WTC11 (cell line): ENCODE results near the gene SLC8A2.

Experiments used
- ATF2 ChIP-seq: sonication (generic); formaldehyde crosslinking; IDR thresholded peaks from 2 replicates; pipeline ENCODE4 v1.8.1; 2022; ENCODE audit warnings: low read depth, missing genetic modification reagents, borderline replicate concordance
- ATF6 ChIP-seq: sonication (generic); formaldehyde crosslinking; IDR thresholded peaks from 2 replicates; pipeline ENCODE4 v1.8.1; 2023; ENCODE audit warnings: mild to moderate bottlenecking, missing genetic modification reagents
- CBFB ChIP-seq: sonication (generic); formaldehyde crosslinking; IDR thresholded peaks from 2 replicates; pipeline ENCODE4 v1.8.1; 2022; ENCODE audit warnings: mild to moderate bottlenecking, low read depth, missing genetic modification reagents
- CTCF ChIP-seq: fragments of 200-600 bp; IDR thresholded peaks from 2 replicates; pipeline ENCODE4 v1.8.0; 2022; ENCODE audit warnings: antibody characterized with exemption
- JUN ChIP-seq: sonication (generic); formaldehyde crosslinking; IDR thresholded peaks from 2 replicates; pipeline ENCODE4 v1.8.0; 2023; ENCODE audit warnings: mild to moderate bottlenecking, missing genetic modification reagents
- KAT7 ChIP-seq: sonication (generic); formaldehyde crosslinking; IDR thresholded peaks from 2 replicates; pipeline ENCODE4 v1.8.1; 2023; ENCODE audit warnings: missing genetic modification reagents, mild to moderate bottlenecking, borderline replicate concordance
- NR1H2 ChIP-seq: sonication (generic); formaldehyde crosslinking; IDR thresholded peaks from 2 replicates; pipeline ENCODE4 v1.9.0; 2021; ENCODE audit warnings: mild to moderate bottlenecking, moderate library complexity, missing genetic modification reagents
- PRRX2 ChIP-seq: fragments of 250-450 bp; sonication (Bioruptor Pico); IDR thresholded peaks from 2 replicates; pipeline ENCODE4 v1.8.0; 2021; ENCODE audit warnings: mild to moderate bottlenecking
- TCF7 ChIP-seq: sonication (generic); formaldehyde crosslinking; IDR thresholded peaks from 2 replicates; pipeline ENCODE4 v1.8.0; 2022; ENCODE audit warnings: mild to moderate bottlenecking, low read depth, missing genetic modification reagents, moderate library complexity
- TP53 ChIP-seq: sonication (generic); formaldehyde crosslinking; IDR thresholded peaks from 2 replicates; pipeline ENCODE4 v1.8.1; 2023; ENCODE audit warnings: mild to moderate bottlenecking, missing genetic modification reagents
- ZMAT4 ChIP-seq: fragments of 250-450 bp; sonication (Bioruptor Pico); IDR thresholded peaks from 2 replicates; pipeline ENCODE4 v1.9.0; 2021; ENCODE audit warnings: mild to moderate bottlenecking
- ZNF138 ChIP-seq: sonication (generic); formaldehyde crosslinking; conservative IDR thresholded peaks from 2 replicates; pipeline ENCODE4 v1.8.1; 2022; ENCODE audit warnings: mild to moderate bottlenecking, moderate library complexity, missing genetic modification reagents
- ZNF317 ChIP-seq: sonication (generic); formaldehyde crosslinking; IDR thresholded peaks from 2 replicates; pipeline ENCODE4 v1.8.1; 2023; ENCODE audit warnings: low read depth, mild to moderate bottlenecking, moderate library complexity, missing genetic modification reagents, borderline replicate concordance

DNA sequence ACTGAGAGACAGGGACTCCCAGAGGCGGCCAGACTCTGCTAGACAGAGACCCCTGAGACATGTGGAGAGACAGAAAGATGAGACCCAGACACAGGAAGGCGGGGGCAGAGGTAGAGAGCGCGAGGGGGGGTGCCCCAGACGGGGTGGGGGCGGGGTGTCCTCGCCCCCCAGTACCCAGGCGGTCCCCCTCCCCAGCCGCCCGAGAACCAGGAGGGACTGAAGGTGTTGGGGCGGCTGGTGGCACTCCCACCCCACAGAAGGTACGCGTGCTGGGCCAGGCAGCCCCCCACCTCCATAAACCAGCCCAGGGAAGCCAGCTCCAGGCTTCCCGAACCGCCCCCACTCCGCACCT, 336 bp downstream of the SLC8A2 start:
- TF ChIP-seq TP53 (CRISPR knock-in tag) (no peak), ATF2 (CRISPR knock-in tag) (no peak), CTCF (no peak), CBFB (CRISPR knock-in tag) (no peak), ZNF138 (CRISPR knock-in tag) (no peak), NR1H2 (CRISPR knock-in tag) (no peak), TCF7 (no peak), PRRX2 (no peak), ATF6 (CRISPR knock-in tag) (no peak), ZMAT4 (CRISPR knock-in tag) (no peak), JUN (CRISPR knock-in tag) (no peak), KAT7 (CRISPR knock-in tag) (no peak), ZNF317 (CRISPR knock-in tag) (no peak)
